HepG2 (cell line): ENCODE data around the gene TNFSF15.

ENCODE experiments used
- SUZ12 ChIP-seq: fragments of 150-350 bp; IDR thresholded peaks from 2 replicates; pipeline ENCODE4 v1.6.1; 2014; ENCODE audit warnings: low read depth, low read length
- ZBTB8A ChIP-seq: sonication (generic); formaldehyde crosslinking; IDR thresholded peaks from 2 replicates; pipeline ENCODE4 v1.4.0; 2020; ENCODE audit warnings: mild to moderate bottlenecking, low read depth, missing genetic modification reagents, borderline replicate concordance

GRCh38 chr9:114787781-114788498 is 17.9 kb downstream of the TNFSF15 start:
- TF ChIP-seq ZBTB8A (no peak), SUZ12 (no peak)
